PC-3 (cell line): ENCODE data around the gene ISG20L2. TPM values are rescaled to one million over a fixed set of nuclear protein-coding genes. Genes with fewer than 3 reads are reported as not detected.

Experiments
- ATAC-seq: fragments of 200-7000 bp; cut with Tn5 transposase; 2 replicates; pipeline ENCODE4 v1.9.1; 2020; ENCODE audit warnings: mild to moderate bottlenecking, moderate library complexity
- BruUV-seq: library from RNA; stranded (reverse); fragments of 400-500 nt; replicated peaks from 2 replicates; lab custom pipeline; 2021; lab: Mats Ljungman, UMichigan
- CTCF ChIA-PET: fragments of 300-600 bp; sonication (Branson Sonifier 250); formaldehyde crosslinking; loops from one replicate; lab custom pipeline; 2022; ENCODE audit warnings: antibody characterized with exemption; lab: Charles Lee
- POLR2A ChIA-PET: fragments of 300-600 bp; sonication (Branson Sonifier 250); formaldehyde crosslinking; loops from one replicate; lab custom pipeline; 2022; ENCODE audit warnings: antibody characterized with exemption; ENCODE audit not compliant: unreplicated experiment; lab: Charles Lee
- DNase-seq: peaks from one replicate; pipeline ENCODE4 v3.0.0-alpha.2; 2015
- H2AFZ ChIP-seq: fragments of 300-600 bp; sonication (generic); 2 replicates; pipeline ENCODE4 v1.6.0; 2016; ENCODE audit warnings: antibody characterized with exemption, low read length
- H3F3A ChIP-seq: fragments of 300-600 bp; sonication (generic); one replicate; pipeline ENCODE4 v1.6.0; 2017; ENCODE audit warnings: antibody characterized with exemption, low read length, control low read depth, mild to moderate bottlenecking; ENCODE audit not compliant: unreplicated experiment
- H3K27ac ChIP-seq: fragments of 300-600 bp; sonication (generic); 2 replicates; pipeline ENCODE4 v1.5.1; 2016; ENCODE audit warnings: mild to moderate bottlenecking, low read length
- H3K27me3 ChIP-seq: fragments of 300-600 bp; sonication (generic); 2 replicates; pipeline ENCODE4 v1.6.1; 2016; ENCODE audit warnings: low read length, mixed read lengths
- H3K36me3 ChIP-seq: fragments of 300-600 bp; sonication (generic); 2 replicates; pipeline ENCODE4 v1.6.1; 2016; ENCODE audit warnings: low read depth, mixed run types, low read length, mixed read lengths
- H3K4me1 ChIP-seq: fragments of 300-600 bp; sonication (generic); 2 replicates; pipeline ENCODE4 v1.5.1; 2016; ENCODE audit warnings: low read length; ENCODE audit not compliant: insufficient read depth
- H3K4me2 ChIP-seq: fragments of 300-600 bp; sonication (generic); 2 replicates; pipeline ENCODE4 v1.6.0; 2016; ENCODE audit warnings: low read length
- H3K4me3 ChIP-seq: fragments of 300-600 bp; sonication (generic); 2 replicates; pipeline ENCODE4 v1.5.1; 2016; ENCODE audit warnings: mild to moderate bottlenecking, low read length, mixed read lengths
- H3K79me2 ChIP-seq: fragments of 300-600 bp; sonication (generic); 2 replicates; pipeline ENCODE4 v1.6.1; 2017; ENCODE audit warnings: low read length, mixed read lengths
- H3K9ac ChIP-seq: fragments of 300-600 bp; sonication (generic); 2 replicates; pipeline ENCODE4 v1.6.0; 2016; ENCODE audit warnings: mild to moderate bottlenecking, low read length
- H3K9me2 ChIP-seq: fragments of 300-600 bp; sonication (generic); replicated peaks from 2 replicates; pipeline ENCODE4 v1.6.1; 2016; ENCODE audit warnings: mixed run types, low read length, mixed read lengths
- H3K9me3 ChIP-seq: fragments of 300-600 bp; sonication (generic); 2 replicates; pipeline ENCODE4 v1.6.1; 2016; ENCODE audit warnings: low read length, mixed read lengths
- H4K20me1 ChIP-seq: fragments of 300-600 bp; sonication (generic); 2 replicates; pipeline ENCODE4 v1.6.1; 2016; ENCODE audit warnings: low read length, mixed read lengths
- CTCF ChIP-seq: fragments of 300-600 bp; sonication (generic); conservative IDR thresholded peaks from 2 replicates; pipeline ENCODE4 v1.5.1; 2017; ENCODE audit warnings: antibody characterized with exemption, low read depth, mild to moderate bottlenecking, low read length
- EZH2 ChIP-seq: fragments of 300-600 bp; sonication (generic); IDR thresholded peaks from one replicate; pipeline ENCODE4 v1.6.1; 2017; ENCODE audit warnings: antibody characterized with exemption, mild to moderate bottlenecking, low read length; ENCODE audit not compliant: unreplicated experiment
- EZH2phosphoT487 ChIP-seq: fragments of 300-600 bp; sonication (generic); IDR thresholded peaks from 2 replicates; pipeline ENCODE4 v1.6.1; 2018; ENCODE audit warnings: mild to moderate bottlenecking, antibody characterized with exemption, low read length, borderline replicate concordance
- intact Hi-C: fragments of 100-400 bp; cut with micrococcal nuclease; formaldehyde crosslinking; loops from 2 replicates; pipeline ENCODE4 v1.9.0; 2023
- total RNA-seq: library from RNA; depleted of rRNA; stranded (reverse); fragments of >200 nt; gene quantifications from 2 replicates; pipeline ENCODE4 v1.2.3, GENCODE V29; 2014

ISG20L2 gene
- total RNA-seq, 1 experiment from 2014 or later: 39.2 TPM

GRCh38 chr1:156776942-156777341 is 48.4 kb upstream of the ISG20L2 start:
- Histone ChIP-seq H3K9me3 (no peaks in the 10 kb centered on the region), H3F3A (no peaks in the 10 kb centered on the region), H3K4me1 (peaks cover 5% of the 10 kb centered on the region; the same call in 1 of the 2 replicates), H3K27me3 (no peaks in the 10 kb centered on the region), H2AFZ (no peak overlapping the region), H3K4me3 (no peak overlapping the region), H3K27ac (no peak overlapping the region), H4K20me1 (peaks cover 35% of the 10 kb centered on the region), H3K9me2 (no peaks in the 10 kb centered on the region), H3K9ac (no peak overlapping the region), H3K4me2 (no peak overlapping the region), H3K36me3 (peaks cover 34% of the 10 kb centered on the region), H3K79me2 (peaks cover 94% of the 10 kb centered on the region)
- ATAC-seq (no peak), DNase-seq (no peak)
- CTCF ChIA-PET: no interaction called here
- no peak for TF ChIP-seq EZH2phosphoT487
- TF ChIP-seq CTCF: no peak
- TF ChIP-seq EZH2: no peak
- POLR2A ChIA-PET: interaction anchor here (1.1 kb wide), 1 partner anchor 36 kb away, joined by 4 read pairs; the partner anchor contains the start of gene MRPL24
- intact Hi-C loops: no loop called here
- BruUV-seq: TSS peak; percentile 1

GRCh38 chr1:156775799-156776198 is 47.2 kb upstream of the ISG20L2 start:
- peak; percentile 64 for ATAC-seq
- Histone ChIP-seq H3K36me3 (peaks cover 29% of the 10 kb centered on the region), H3K9me2 (no peaks in the 10 kb centered on the region), H3K27me3 (no peaks in the 10 kb centered on the region), H3K27ac (no peak overlapping the region), H3K4me3 (no peak overlapping the region), H3K79me2 (peaks cover 94% of the 10 kb centered on the region), H3K9ac (no peak overlapping the region), H3K4me2 (no peak overlapping the region), H2AFZ (no peak overlapping the region), H3K9me3 (no peaks in the 10 kb centered on the region), H4K20me1 (peaks cover 35% of the 10 kb centered on the region), H3F3A (no peaks in the 10 kb centered on the region), H3K4me1 (peaks cover 10% of the 10 kb centered on the region; the same call in 1 of the 2 replicates)
- CTCF ChIA-PET: no interaction called here
- no peak for TF ChIP-seq EZH2
- no peak for TF ChIP-seq CTCF
- TF ChIP-seq EZH2phosphoT487: no peak
- DNase-seq: peak; percentile 46
- intact Hi-C loops: no loop called here
- BruUV-seq: no TSS peak
- POLR2A ChIA-PET: no interaction called here

GRCh38 chr1:156773607-156774006 is 45.0 kb upstream of the ISG20L2 start:
- intact Hi-C loops: no loop called here
- Histone ChIP-seq H3K27me3 (no peaks in the 10 kb centered on the region), H3K4me2 (no peak overlapping the region), H3K4me3 (no peak overlapping the region), H3K9me3 (no peaks in the 10 kb centered on the region), H4K20me1 (peaks cover 39% of the 10 kb centered on the region), H2AFZ (no peak overlapping the region), H3F3A (no peaks in the 10 kb centered on the region), H3K79me2 (peaks cover 97% of the 10 kb centered on the region), H3K27ac (no peak overlapping the region), H3K36me3 (peaks cover 33% of the 10 kb centered on the region), H3K9me2 (no peaks in the 10 kb centered on the region), H3K4me1 (peaks cover 24% of the 10 kb centered on the region), H3K9ac (no peak overlapping the region)
- no peak for DNase-seq
- no TSS peak for BruUV-seq
- no peak for TF ChIP-seq EZH2
- TF ChIP-seq CTCF: 0 out of 2 replicates have a peak, but pooled peaks have one; percentile 21
- CTCF ChIA-PET: no interaction called here
- POLR2A ChIA-PET: no interaction called here
- ATAC-seq: 0 out of 2 replicates have a peak, but pooled peaks have one; percentile 30
